IMR-90 (cell line): ENCODE measurements around the gene RASGRP4. TPM values are rescaled to one million over a fixed set of nuclear protein-coding genes. Genes with fewer than 3 reads are reported as not detected.

Experiments used
- ATAC-seq: fragments of 200-7000 bp; cut with Tn5 transposase; 2 replicates; pipeline ENCODE4 v1.9.1; 2020; ENCODE audit warnings: low read depth, mild to moderate bottlenecking, moderate library complexity
- BruUV-seq: library from RNA; stranded (reverse); fragments of 400-500 nt; replicated peaks from 2 replicates; lab custom pipeline; 2021; lab: Mats Ljungman, UMichigan
- CTCF ChIA-PET: fragments of 300-600 bp; formaldehyde crosslinking; extraction: SDS; loops from one replicate; lab custom pipeline; 2021; ENCODE audit warnings: antibody characterized with exemption; lab: Yijun Ruan, JAX
- POLR2A ChIA-PET: fragments of 300-600 bp; sonication (Branson Sonifier 250); formaldehyde crosslinking; loops from one replicate; lab custom pipeline; 2022; ENCODE audit warnings: antibody characterized with exemption; ENCODE audit not compliant: unreplicated experiment; lab: Charles Lee
- DNase-seq: peaks from one replicate; pipeline ENCODE4 v3.0.0; 2013
- H2AFZ ChIP-seq: replicated peaks from 2 replicates; pipeline ENCODE3; 2013; ENCODE audit warnings: low read length, mild to moderate bottlenecking; ENCODE audit not compliant: poor library complexity
- H2AK5ac ChIP-seq: 2 replicates; pipeline ENCODE4 v1.6.1; 2013; ENCODE audit warnings: low read depth, low read length, inconsistent platforms
- H2AK9ac ChIP-seq: replicated peaks from 2 replicates; pipeline ENCODE3; 2013; ENCODE audit warnings: mild to moderate bottlenecking, low read depth, low read length, moderate library complexity; ENCODE audit not compliant: poor library complexity
- H2BK120ac ChIP-seq: 2 replicates; pipeline ENCODE4 v1.6.1; 2013; ENCODE audit warnings: low read depth, low read length, inconsistent platforms
- H2BK15ac ChIP-seq: 3 replicates; pipeline ENCODE4 v1.6.1; 2013; ENCODE audit warnings: low read depth, low read length, inconsistent platforms
- H2BK20ac ChIP-seq: 2 replicates; pipeline ENCODE4 v1.6.1; 2013; ENCODE audit warnings: low read depth, mild to moderate bottlenecking, inconsistent platforms, low read length, moderate library complexity
- H2BK5ac ChIP-seq: 2 replicates; pipeline ENCODE4 v1.6.1; 2013; ENCODE audit warnings: mild to moderate bottlenecking, low read depth, low read length, inconsistent platforms; ENCODE audit not compliant: poor library complexity, severe bottlenecking
- H3K14ac ChIP-seq: replicated peaks from 2 replicates; pipeline ENCODE4 v1.6.1; 2013; ENCODE audit warnings: low read depth, low read length, inconsistent platforms
- H3K18ac ChIP-seq: 2 replicates; pipeline ENCODE4 v1.6.1; 2013; ENCODE audit warnings: low read depth, low read length, control low read depth
- H3K23ac ChIP-seq: 2 replicates; pipeline ENCODE4 v1.6.1; 2013; ENCODE audit warnings: low read depth, low read length, inconsistent platforms
- H3K27ac ChIP-seq: 2 replicates; pipeline ENCODE4 v1.5.1; 2013; ENCODE audit warnings: mild to moderate bottlenecking, control low read depth, low read length; ENCODE audit not compliant: insufficient read depth
- H3K27me3 ChIP-seq: 2 replicates; pipeline ENCODE4 v1.6.1; 2013; ENCODE audit warnings: low read length; ENCODE audit not compliant: control insufficient read depth, insufficient read depth
- H3K36me3 ChIP-seq: 2 replicates; pipeline ENCODE4 v1.6.1; 2013; ENCODE audit warnings: low read length, mixed read lengths; ENCODE audit not compliant: control insufficient read depth, insufficient read depth
- H3K4ac ChIP-seq: 2 replicates; pipeline ENCODE4 v1.6.1; 2013; ENCODE audit warnings: low read depth, low read length, inconsistent platforms
- H3K4me1 ChIP-seq: 2 replicates; pipeline ENCODE4 v1.6.1; 2013; ENCODE audit warnings: low read length, mixed read lengths; ENCODE audit not compliant: control insufficient read depth, insufficient read depth
- H3K4me2 ChIP-seq: 2 replicates; pipeline ENCODE4 v1.6.1; 2013; ENCODE audit warnings: low read depth, mild to moderate bottlenecking, control low read depth, low read length, moderate library complexity
- H3K4me3 ChIP-seq: 2 replicates; pipeline ENCODE4 v1.5.1; 2013; ENCODE audit warnings: low read depth, mild to moderate bottlenecking, control low read depth, low read length, moderate library complexity; ENCODE audit not compliant: insufficient read depth
- H3K56ac ChIP-seq: 2 replicates; pipeline ENCODE4 v1.6.1; 2013; ENCODE audit warnings: low read length, inconsistent platforms; ENCODE audit not compliant: insufficient read depth; ENCODE audit errors: extremely low read depth
- H3K79me1 ChIP-seq, 2 experiments: 2 replicates each; pipeline ENCODE4 v1.6.1; 2013; ENCODE audit warnings: low read length in 2 of 2, inconsistent platforms in 1 of 2, low read depth in 1 of 2
- H3K9ac ChIP-seq: 2 replicates; pipeline ENCODE4 v1.6.1; 2013; ENCODE audit warnings: low read depth, low read length, control low read depth
- H3K9me1 ChIP-seq: 2 replicates; pipeline ENCODE4 v1.6.1; 2013; ENCODE audit warnings: low read length, inconsistent platforms; ENCODE audit not compliant: insufficient read depth
- H3K9me3 ChIP-seq: 2 replicates; pipeline ENCODE4 v1.6.1; 2013; ENCODE audit warnings: low read length; ENCODE audit not compliant: control insufficient read depth, insufficient read depth
- H4K20me1 ChIP-seq: 2 replicates; pipeline ENCODE4 v1.6.1; 2013; ENCODE audit warnings: low read length, inconsistent platforms; ENCODE audit not compliant: insufficient read depth
- H4K5ac ChIP-seq: 2 replicates; pipeline ENCODE4 v1.6.1; 2013; ENCODE audit warnings: mild to moderate bottlenecking, low read depth, low read length, control low read depth
- H4K8ac ChIP-seq, 2 experiments: 2 replicates each; pipeline ENCODE4 v1.6.1; 2013; ENCODE audit warnings: low read depth in 2 of 2, low read length in 2 of 2, control low read depth in 1 of 2, inconsistent platforms in 1 of 2
- H4K91ac ChIP-seq: 2 replicates; pipeline ENCODE4 v1.6.1; 2013; ENCODE audit warnings: low read depth, low read length, inconsistent platforms; ENCODE audit not compliant: insufficient read depth
- FOS ChIP-seq: fragments of 150-350 bp; IDR thresholded peaks from 2 replicates; pipeline ENCODE4 v1.6.1; 2016; ENCODE audit warnings: low read depth, low read length
- MAZ ChIP-seq: IDR thresholded peaks from 2 replicates; pipeline ENCODE4 v1.6.1; 2012; ENCODE audit warnings: low read depth, mild to moderate bottlenecking, low read length, improper control_type of control experiment, moderate library complexity, borderline replicate concordance
- MXI1 ChIP-seq: IDR thresholded peaks from 2 replicates; pipeline ENCODE4 v1.6.1; 2012; ENCODE audit warnings: low read depth, mild to moderate bottlenecking, low read length, moderate library complexity, borderline replicate concordance
- POLR2A ChIP-seq: IDR thresholded peaks from 2 replicates; pipeline ENCODE4 v1.6.1; 2012; ENCODE audit warnings: mild to moderate bottlenecking, low read depth, low read length
- whole genome bisulfite sequencing, 2 experiments: methylation state at CpG; one replicate each; pipeline versions ENCODE4 v1.1.5 to v1.1.7; 2013; ENCODE audit warnings: missing lambda C conversion rate in 2 of 2; ENCODE audit not compliant: insufficient read length in 1 of 2; ENCODE audit errors: extremely low coverage in 2 of 2; 5-methylcytosine and 5-hydroxymethylcytosine counted together
- dilution Hi-C: fragments of 300-500 bp; cut with HindIII; formaldehyde crosslinking; loops from one replicate; pipeline ENCODE4 v1.14.3; 2018; ENCODE audit warnings: low sequenced_read_pairs; ENCODE audit not compliant: unreplicated experiment
- in situ Hi-C: fragments of 300-500 bp; cut with MboI; formaldehyde crosslinking; loops from 3 replicates; pipeline ENCODE4 v1.14.3; 2019; ENCODE audit warnings: low sequenced_read_pairs, inconsistent platforms, mixed read lengths
- intact Hi-C: fragments of 100-400 bp; cut with micrococcal nuclease; formaldehyde crosslinking; loops from 2 replicates; pipeline ENCODE4 v1.10.0; 2022
- polyA plus RNA-seq, 3 experiments: library from polyadenylated mRNA; depleted of rRNA; stranded (reverse); fragments of >200 nt; gene quantifications; 2 replicates each; pipeline ENCODE4 v1.2.3, GENCODE V29; 2012; ENCODE audit warnings: low replicate concordance in 1 of 3
- total RNA-seq: library from RNA; depleted of rRNA; stranded (reverse); fragments of >200 nt; gene quantifications from 2 replicates; pipeline ENCODE4 v1.2.3, GENCODE V29; 2012

Gene RASGRP4
- total and polyA plus RNA-seq, 2 of the 4 experiments (the other 2 are of a cell fraction), result not detected

- Histone ChIP-seq H3K9ac (peak within 1 kb of the TSS; percentile 83), H3K4me2 (peak within 1 kb of the TSS; percentile 96), H3K9me1 (peaks cover 7% of the 10 kb centered on the region), H3K56ac (peak within 1 kb of the TSS; percentile 86), H2AK9ac (peak within 1 kb of the TSS; percentile 100), H2AFZ (peak within 1 kb of the TSS; percentile 92), H3K27me3 (no peaks in the 10 kb centered on the region), H2BK20ac (peak within 1 kb of the TSS; percentile 63; the same call in 1 of the 2 replicates), H4K20me1 (peaks cover 8% of the 10 kb centered on the region), H4K5ac (peak within 1 kb of the TSS; percentile 53), H3K18ac (peak within 1 kb of the TSS; percentile 78), H2BK120ac (peak within 1 kb of the TSS; percentile 71), H3K9me3 (no peaks in the 10 kb centered on the region), H3K4me3 (peak within 1 kb of the TSS; percentile 67), H3K14ac (peak within 1 kb of the TSS; percentile 92), H4K91ac (peak within 1 kb of the TSS; percentile 88), H2BK5ac (peak within 1 kb of the TSS; percentile 84), H3K36me3 (peaks cover 25% of the 10 kb centered on the region), H3K27ac (peak within 1 kb of the TSS; percentile 90), H3K79me1 (peaks cover 7 to 53% of the 10 kb centered on the region in 2 experiments; a peak in 3 of 4 replicates), H3K4me1 (peaks cover 2% of the 10 kb centered on the region), H4K8ac (peak within 1 kb of the TSS; percentile 40 to 90), H2AK5ac (peak within 1 kb of the TSS; percentile 91), H2BK15ac (peak within 1 kb of the TSS; percentile 97; the same call in 2 of the 3 replicates), H3K23ac (peak within 1 kb of the TSS; percentile 82; the same call in 1 of the 2 replicates), H3K4ac (peak within 1 kb of the TSS; percentile 86)
- intact Hi-C loops (loop anchor here (2.0 to 5.0 kb wide), 2 partner anchors 13 to 155 kb away; partner anchors contain the start of gene PSMD8), dilution Hi-C loops (no loop called here), in situ Hi-C loops (no loop called here)
- 0% methylated on average over 32 of the region's 51 CpGs; no CpG with 5 or more reads in 1 of the 2 experiments for WGBS, 2 experiments
- TF ChIP-seq MAZ, result peak; percentile 66; the same call in 1 of the 2 replicates
- no peak for TF ChIP-seq MXI1
- TF ChIP-seq FOS, result no peak
- TF ChIP-seq POLR2A, result peak; percentile 34; the same call in 1 of the 2 replicates
- no TSS peak for BruUV-seq
- ChIA-PET POLR2A (interaction anchor here (0.5 to 2.4 kb wide), 4 partner anchors 12 to 234 kb away, joined by 3 to 12 read pairs (median 4); partner anchors contain the start of gene PSMD8), CTCF (interaction anchor here (0.7 to 1.5 kb wide), 3 partner anchors 12 to 15 kb away, joined by 3 to 6 read pairs (median 4); partner anchors contain the start of genes FAM98C and PSMD8)
- DNase-seq (peak; percentile 93), ATAC-seq (peak; percentile 81)
Observed at GRCh38 chr19:38387550-38388348, 38.3 kb downstream of the RASGRP4 start, which contains the start of gene GGN. Gene GGN, minus strand, starts transcription at chr19:38388034. Its CDS starts 773 bp downstream, at chr19:38387261.
